IPS-NIHi11 (cell line): ENCODE results near the gene HEXIM1.

Experiments used
- DNase-seq: peaks from one replicate; pipeline ENCODE4 v3.0.0; 2012; ENCODE audit warnings: mixed read lengths, low spot score

Gene HEXIM1

DNA sequence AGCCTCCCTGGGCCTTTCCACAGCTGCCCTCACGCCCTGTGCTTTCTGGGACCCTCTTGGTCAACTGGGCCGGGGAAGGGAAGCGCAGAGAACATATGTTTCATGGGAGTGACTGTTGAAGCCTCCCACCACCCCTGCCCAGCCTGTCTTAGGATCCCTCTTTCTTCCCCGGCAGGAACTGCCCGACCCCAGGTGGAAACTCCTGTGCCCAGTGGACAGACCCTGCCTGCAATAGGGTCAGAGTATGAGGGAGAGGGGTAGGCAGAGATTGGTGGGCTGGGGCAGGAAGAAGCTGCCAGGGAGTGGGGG, 23.9 kb downstream of the HEXIM1 start:
- DNase-seq, result no peak

DNA sequence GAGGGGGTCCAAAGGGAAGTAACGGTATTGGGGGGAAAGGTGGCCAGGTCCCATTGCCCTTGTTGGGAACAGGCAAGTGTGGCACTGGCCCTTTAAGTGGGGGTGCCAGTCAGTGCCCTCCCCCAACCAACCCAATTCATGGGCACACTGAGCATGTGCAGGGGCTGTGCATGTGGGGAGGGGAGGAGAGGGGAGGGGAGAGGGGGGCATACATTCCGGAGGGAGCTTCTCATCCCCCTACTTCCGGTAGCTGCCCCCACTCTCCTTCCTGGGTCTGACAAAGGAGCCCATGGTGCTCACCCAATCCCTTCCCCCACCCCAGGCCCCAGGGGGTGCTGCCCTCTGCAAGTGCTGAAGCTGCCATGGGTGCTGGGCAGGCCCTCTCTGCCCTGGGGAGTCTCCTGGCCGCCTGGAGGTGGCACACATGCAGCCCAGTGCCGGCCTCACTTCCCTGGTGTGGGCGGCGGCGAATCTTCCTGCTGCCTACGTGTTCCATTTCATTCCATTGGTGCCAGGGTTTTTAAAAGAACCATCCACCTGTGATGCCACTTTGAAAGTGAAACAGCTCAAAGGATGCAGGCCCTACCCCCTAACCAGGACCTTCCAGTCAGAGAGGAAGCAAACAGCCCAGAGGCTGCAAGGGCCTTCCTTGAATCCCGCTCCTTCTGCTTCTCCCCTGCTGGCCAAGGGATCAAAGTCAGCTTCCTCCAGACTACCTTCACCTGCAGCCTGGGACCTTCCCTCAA, 24.4 kb downstream of the HEXIM1 start:
- DNase-seq, result peak; percentile 72

DNA sequence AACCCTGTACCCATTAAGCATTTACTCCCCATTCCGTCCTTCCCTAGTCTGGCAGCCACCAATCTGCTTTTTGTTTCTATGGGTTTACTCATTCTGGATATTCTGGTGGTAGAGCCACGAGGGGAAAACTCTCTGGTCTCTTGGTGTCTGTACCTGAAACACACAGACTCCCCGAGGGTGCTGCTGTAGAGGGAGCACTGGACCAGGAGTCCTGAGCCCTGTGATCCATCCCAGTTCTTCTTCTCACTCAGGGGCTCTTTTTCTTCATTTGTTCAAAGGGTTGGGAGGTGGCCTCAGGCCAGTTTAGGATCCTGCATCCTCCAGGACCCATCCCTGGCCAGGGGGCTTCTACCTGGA, 27.5 kb downstream of the HEXIM1 start:
- no peak for DNase-seq

DNA sequence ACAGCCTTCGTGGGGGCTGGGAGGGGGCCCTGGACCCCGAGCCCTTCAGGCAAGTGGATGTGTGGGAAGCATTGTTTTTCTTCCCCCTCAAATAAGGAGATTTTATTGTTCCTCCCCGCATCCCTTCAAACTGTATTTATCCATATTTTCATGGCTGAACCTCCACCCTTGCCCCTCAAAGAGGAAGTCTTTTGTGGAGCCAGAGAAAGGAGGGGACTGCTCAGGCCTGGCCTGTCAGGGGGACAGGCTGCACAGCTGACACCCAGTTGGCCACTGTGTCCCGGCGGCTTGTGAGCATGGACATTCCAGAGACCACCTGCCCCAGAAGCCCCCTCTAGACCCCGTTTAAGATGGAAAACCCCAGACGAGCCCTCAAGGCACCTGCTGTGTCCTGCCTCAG, 29.3 kb downstream of the HEXIM1 start:
- no peak for DNase-seq

- DNase-seq, result no peak
Measured at GRCh38 chr17:45184144-45184543, 35.9 kb downstream of the HEXIM1 start.

- no peak for DNase-seq
Measured at GRCh38 chr17:45186801-45187354, 38.6 kb downstream of the HEXIM1 start.

DNA sequence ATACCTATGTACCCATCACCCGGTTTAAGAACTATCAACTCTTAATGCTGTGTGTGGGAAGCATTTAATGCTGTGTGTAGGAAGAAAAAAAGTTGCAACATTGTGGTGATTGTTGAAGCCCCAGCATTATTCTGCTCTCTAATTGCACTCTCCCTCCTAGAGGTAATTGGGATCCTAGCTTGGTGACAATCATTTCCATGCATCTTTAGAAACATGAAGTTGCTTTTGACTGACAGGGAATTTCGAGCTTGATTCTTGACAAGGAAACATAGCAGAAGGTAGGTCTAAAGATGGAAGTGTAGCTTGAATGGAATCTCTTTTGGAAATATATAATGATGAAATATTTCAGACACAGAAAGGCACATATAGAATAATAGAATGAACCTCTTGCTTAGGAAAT, 40.7 kb downstream of the HEXIM1 start:
- no peak for DNase-seq

- DNase-seq, result peak; percentile 1
Measured at GRCh38 chr17:45190503-45191255, 42.4 kb downstream of the HEXIM1 start.

DNA sequence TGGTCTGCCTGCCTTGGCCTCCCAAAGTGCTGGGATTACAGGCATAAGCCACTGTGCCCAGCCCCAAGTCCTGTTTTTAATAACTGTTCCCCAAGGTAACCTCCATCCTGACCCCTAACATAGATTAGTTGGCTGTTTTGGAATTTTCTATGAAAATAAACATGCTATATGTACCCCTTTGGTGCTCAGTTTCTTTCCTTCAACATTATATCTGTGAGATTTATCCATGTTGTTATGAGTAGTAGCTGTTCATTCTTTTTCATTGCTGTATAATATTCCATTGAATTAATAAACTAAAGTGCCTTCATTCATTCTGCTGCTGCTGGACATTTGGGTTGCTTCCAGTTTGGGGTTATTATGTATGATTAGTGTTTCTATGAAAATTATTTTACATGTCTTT, 47.1 kb downstream of the HEXIM1 start:
- DNase-seq, result no peak

DNA sequence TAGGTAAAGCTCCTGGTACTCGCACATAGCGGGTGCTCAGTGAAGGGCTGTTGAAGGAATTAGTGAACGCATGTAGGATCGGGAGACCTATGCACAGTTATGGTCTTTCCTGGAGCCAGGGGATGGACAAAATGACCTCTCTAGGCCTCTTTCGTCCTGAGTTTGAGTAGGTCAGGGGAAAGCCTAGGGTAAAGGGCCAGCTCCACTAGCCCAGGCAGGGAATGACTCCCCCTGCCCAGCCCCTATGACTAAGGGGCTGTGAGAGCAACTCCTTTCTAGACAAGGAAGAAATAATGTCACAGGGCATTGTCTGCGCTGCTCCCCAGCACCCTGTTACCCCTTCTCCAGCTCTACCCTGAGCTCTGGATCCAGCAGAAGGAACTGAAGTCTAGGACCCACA, 48.8 kb downstream of the HEXIM1 start:
- DNase-seq, result no peak

GRCh38 chr17:45197555-45198334, 49.5 kb downstream of the HEXIM1 start:
- peak; percentile 94 for DNase-seq

DNA sequence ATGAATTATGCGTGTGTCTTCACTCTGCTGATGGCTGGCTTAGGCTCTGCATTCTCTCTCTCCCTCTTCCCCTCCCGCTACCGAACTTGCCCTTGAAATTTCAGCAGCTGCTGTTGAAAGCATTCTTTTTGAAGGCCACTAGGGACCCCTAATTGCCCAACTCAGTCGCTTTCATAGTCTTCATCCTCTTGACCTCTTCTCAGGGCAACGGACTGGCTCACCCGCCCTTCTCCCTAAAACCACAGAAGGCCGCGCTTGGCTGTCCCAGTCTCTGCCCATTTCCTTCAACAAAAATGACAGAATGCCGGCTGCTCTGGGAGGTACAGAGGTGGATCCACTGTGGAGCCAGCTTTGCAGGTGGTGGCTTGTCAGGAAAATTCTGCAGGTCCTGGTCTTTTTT, 52.4 kb downstream of the HEXIM1 start:
- peak; percentile 6 for DNase-seq

GRCh38 chr17:45201457-45201856, 53.2 kb downstream of the HEXIM1 start:
- peak; percentile 0 for DNase-seq
